HL-60/S4 treated with retinoic acid at 250 ng/mL for 4 days and 3 days (cell line): ENCODE measurements around the gene HGS.
"Not testable (repeated sequence)": the region's sequence is repeated elsewhere in the genome, so short reads cannot be mapped to it uniquely, and the experiment has no call there.

Experiments
- in situ Hi-C: fragments of 300-500 bp; cut with MboI; formaldehyde crosslinking; loops from 2 replicates; pipeline ENCODE4 v1.7.0; 2022; ENCODE audit warnings: low sequenced_read_pairs

HGS gene

DNA sequence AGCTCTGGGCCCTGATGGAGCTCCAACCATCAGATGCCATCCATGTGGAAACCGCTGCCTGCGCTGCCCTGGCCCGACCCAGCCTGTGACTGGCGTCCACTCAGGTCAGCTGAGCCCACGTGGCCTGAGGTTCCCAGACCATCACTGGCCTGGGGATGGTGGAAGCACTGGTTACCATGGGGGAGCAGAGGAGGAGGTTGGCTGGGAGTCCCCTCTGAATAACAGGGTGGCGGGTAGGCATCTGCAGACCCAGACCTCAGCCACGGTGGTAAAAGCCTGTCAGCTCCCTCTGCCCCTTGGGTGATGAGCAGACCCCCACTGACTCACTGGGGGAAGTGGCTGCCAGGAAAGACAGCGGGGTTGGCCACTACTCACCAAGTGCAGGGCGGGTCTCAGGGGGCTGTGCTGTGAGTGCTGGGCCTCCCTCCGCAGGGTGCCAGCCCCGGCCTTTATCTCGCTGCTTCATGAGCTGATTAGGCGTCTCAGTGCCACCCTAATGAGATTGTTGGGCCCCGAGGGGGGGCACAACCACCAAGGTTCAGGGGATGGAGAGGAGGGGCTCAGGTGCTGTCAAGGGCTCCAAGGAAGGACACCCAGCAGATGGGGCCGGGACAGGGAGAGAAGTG lies 27.6 kb upstream of the HGS start, which contains the start of gene PDE6G:
Gene PDE6G, minus strand, starts transcription at position 425 of the 626 bp plus-strand sequence. CDS start 3,237 bp downstream, outside the sequence.
- in situ Hi-C loops: no loop called here

DNA sequence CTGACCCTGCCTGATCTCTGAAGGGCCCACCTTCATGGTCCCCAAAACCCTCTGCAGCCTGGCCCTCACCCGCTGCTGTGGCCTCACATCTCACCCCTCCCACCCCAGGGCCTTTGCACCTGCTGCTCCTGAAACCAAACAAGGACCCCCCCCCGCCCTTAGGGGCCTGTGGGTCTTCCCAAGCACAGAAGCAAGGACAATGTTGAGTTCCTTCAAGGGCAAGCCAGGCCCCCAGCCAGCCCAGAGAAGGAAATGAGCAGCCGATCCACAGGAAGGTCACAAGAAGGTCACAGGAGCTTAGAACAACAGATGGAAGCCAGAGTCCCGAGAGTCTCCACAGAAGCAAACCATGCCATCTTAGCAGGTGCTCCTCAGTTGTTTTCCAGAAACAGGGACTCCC lies 27.0 kb upstream of the HGS start:
- in situ Hi-C loops: no loop called here

DNA sequence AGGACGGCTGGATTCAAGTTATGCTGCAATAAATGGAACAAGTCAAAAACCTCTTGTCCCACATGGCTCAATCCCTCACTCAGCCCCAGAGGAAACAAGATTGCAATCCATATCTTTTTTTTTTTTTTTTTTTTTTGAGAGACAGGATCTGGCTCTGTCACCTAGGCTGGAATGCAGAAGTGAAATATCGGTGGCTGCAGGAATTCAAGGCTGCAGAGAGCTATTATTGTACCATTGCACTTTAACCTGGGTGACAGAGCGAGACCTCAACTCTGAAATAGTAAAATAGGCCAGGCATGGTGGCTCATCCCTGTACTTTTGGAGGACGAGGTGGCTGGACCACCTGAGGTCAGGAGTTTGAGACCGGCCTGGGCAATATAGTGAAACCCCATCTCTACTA lies 24.8 kb upstream of the HGS start:
- in situ Hi-C loops: no loop called here

DNA sequence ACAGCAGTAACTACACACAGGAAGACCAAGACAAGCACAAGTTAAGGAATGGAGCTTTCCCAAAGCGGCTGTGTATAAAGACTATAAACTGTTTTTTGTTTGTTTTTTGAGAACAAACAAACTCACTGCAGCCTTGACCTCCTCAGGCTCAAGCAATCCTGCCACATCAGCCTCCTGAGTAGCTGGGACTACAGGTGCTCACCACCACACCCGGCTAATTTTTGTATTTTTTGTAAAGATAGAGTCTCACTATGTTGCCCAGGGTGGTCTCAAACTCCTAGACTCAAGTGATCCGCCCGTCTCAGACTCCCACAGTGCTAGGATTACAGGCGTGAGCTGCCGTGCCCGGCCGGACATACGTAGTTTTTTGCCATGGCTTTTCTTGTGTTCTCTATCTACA lies 23.4 kb upstream of the HGS start:
- in situ Hi-C loops: no loop called here

DNA sequence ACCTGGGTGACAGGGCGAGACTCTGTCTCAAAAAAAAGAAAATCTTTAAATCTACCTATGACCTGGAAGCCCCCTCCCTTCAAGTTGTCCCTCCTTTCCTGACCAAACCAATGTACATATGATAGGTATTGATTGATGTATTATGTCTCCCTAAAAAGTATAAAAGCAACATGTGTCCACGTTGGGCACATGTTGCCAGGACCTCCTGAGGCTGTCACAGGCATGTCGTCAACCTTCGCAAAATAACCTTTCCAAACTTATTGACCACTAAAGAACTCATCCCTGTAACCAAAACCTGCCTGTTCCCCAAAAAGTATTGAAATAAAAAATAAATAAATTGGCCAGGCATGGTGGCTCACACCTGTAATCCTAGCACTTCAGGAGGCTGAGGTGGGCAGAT lies 21.8 kb upstream of the HGS start:
- in situ Hi-C loops: no loop called here

DNA sequence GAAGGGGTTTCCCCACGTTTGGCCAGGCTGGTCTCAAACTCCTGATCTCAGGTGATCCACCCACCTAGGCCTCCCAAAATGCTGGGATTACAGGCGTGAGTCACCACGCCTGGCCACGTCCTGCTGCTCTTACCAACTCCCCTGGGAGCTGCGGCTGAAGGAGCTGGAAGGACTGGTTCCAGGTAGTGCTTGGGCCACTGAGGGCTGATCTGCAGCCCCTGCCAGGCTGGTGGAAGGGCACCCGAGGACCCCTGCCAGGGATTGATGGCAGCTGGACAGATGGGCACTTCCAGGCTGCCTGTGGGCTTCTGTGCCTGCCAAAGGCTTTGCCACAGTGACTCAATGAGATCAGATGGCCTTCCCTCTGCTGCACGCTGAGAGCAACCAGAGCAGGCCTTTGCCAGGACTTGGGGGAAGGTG lies 19.8 kb upstream of the HGS start:
- in situ Hi-C loops: no loop called here

DNA sequence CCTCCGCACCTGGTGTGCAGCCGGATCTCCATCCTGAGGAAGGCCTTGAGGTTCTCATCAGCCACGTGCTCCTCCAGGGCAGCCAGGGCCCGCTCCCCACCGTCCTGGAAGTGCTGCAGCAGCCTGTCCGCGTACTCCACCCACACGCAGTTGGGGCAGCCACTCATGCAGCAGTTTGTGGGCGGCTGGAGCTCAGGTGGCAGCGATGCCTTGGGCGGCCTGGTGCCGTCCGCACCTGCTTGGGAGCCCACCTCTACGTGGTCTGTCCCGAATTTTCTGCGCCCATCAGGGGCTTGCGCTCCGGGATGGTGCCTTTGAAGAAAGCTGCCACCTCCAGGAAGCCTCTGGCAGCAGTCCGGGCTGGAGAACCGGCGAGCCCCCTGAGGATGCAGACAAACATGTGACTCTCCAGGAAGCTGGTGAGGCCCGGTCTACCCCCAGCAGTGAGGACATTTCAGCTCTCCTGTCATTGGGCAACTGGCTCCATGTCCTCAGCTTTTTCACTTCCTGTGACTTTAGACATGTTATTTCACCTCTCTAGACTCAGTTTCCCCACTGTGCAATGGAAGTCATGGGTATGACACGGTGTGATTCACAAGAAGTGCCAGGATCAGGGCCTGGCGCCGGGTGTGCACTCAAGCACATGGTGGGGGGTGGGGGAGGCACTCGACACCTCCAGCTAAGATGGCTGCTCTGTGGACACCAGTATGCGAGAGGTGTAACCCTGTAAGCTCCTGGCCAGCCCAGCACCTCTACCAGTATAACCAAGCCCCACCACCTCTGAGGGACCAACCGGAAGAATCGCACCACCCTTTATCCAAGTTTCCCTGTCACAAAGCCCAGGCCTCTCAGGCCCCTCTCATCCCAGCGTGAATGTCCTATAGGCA lies 18.4 kb upstream of the HGS start:
- in situ Hi-C loops: no loop called here

DNA sequence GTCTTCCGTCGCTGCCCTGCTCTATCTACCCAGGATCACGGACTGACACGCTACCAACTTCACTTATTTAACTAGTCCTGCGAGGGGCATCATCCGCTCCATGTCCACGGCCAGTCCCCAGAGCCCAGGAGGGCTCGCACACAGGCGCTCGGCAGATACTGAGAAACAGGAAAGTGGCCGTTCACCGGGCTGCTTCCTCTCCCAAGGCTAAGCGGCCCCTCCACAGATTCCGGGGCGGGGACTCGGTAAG lies 17.8 kb upstream of the HGS start:
- in situ Hi-C loops: no loop called here

DNA sequence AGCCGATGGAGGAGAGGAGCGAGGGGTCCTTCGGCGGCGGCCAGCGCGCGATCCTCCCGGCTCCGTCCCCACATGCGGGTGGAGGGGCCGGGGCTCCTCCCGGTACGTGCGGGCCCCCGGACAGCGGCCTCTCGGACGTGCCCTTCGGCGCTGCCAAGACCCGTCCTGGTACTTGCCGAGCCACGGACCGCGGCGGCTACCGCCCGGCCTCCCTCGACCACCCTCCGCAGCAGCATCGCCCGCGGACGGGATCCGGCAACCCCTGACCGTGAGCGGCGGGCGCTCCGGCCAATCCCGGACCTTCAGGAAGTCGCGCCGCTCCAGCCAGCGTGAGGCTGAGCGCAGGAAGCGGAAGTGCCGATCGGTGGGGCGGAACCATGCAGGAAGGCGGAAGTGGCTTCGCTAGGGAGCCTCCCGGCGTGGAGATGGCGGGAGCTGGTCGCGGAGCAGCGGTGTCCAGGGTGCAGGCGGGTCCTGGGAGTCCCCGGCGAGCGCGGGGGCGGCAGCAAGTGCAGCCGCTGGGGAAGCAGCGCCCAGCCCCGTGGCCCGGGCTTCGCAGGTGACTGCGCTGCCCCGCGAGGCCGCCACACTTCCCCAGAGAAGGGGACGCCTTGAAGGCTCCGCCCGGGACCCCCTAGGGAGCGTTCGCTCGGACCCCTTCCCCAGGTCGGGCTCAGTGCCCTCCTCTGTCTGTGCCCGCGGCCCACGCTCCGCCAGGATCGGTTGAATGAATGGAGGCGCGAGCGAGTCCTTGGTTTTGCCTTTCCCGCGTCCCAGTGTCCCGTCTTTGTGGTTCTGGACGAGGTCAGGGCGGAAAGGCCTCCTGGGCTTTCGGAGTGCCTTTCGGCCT lies 17.2 kb upstream of the HGS start, which contains the start of the genes CCDC137 and OXLD1:
Gene CCDC137, plus strand, starts transcription at position 396 of the 850 bp plus-strand sequence. Its CDS starts 30 bp downstream, at position 426.
Gene OXLD1, minus strand, starts transcription at position 264 of the 850 bp plus-strand sequence. Its CDS starts 28 bp downstream, at position 236.
- in situ Hi-C loops: no loop called here

DNA sequence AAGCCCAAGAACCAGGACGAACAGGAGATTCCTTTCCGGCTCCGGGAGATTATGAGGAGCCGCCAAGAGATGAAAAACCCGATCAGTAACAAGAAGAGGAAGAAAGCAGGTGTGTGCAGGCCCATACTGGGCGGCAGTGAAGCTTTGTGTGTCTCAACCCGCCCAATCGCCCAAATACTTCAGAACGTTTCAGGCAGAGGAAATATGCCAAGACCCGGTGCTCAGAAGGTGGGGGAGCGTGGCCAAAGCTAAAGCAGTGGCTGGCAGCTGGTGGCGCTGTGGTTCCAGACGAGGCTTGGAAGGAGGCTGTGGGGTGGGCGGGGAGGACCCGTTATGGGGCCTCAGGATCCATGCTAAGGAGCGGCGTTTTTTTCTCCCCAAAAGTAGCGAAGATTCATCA lies 16.1 kb upstream of the HGS start:
- in situ Hi-C loops: no loop called here

DNA sequence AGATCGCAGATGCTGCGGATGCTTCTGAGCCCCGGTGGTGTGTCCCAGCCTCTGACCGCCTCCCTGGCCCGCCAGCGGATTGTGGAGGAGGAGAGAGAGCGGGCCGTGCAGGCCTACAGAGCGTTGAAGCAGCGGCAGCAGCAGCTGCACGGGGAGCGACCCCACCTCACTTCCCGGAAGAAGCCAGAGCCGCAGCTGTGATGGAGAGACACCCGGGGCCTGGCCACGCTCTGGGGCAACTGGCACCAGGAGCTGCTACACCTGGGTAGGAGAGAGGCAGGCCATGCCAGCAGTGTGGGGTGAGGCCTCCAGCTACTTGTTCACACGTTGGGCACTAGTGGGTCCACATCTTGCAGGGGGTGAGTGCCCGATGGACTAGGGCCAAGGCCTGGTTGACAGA lies 11.3 kb upstream of the HGS start:
- in situ Hi-C loops: no loop called here

DNA sequence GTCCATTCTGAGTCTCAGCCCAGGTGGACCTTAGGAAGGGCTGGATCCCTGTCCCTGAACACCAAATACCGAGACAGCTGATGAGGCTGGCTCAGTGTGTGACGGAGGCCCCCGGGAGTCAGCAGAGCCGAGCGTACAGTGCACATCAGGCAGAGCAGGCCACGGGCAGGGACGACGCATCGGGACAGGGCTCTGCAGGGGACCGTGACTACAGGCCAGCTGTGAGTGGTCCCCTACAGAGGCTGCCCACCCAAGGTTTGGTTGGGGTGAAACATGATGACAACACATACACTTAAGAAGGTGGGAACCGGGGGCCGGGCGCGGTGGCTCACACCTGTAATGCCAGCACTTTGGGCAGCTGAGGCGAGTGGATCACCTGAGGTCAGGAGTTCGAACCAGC lies 10.9 kb upstream of the HGS start:
- in situ Hi-C loops: no loop called here

DNA sequence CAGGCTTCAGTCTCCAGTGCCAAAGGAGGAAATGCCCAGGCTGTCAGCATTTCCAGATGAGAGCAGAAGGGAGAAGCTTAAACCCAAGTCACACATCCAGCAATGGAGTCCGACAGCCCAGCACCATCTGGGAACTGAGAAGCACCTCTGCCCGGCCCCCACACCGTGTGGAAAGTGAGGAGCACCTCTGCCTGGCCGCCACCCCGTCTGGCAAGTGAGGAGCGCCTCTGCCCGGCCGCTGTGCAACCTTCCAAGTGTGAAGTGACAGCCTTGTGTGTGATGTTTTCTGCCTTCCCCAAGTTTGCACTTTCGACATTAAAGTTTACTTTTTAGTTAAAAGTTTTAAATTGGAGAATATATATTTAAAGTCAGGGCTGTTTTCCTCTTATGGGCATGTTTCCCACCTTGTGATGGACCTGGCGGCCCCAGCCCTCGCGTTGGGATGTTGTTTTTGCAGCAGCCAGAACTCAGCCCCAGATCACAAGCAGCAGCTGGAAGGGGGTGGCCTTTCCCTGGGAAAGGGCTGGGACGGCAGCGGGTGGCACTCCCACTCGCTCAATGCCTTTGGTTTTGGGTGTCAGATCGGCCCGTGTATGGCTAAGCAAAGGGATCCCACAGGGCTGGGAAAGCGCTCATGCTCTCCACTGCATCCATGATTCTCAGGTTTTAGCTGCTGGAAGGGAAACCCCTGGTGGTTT lies 10.1 kb upstream of the HGS start:
- in situ Hi-C loops: no loop called here

DNA sequence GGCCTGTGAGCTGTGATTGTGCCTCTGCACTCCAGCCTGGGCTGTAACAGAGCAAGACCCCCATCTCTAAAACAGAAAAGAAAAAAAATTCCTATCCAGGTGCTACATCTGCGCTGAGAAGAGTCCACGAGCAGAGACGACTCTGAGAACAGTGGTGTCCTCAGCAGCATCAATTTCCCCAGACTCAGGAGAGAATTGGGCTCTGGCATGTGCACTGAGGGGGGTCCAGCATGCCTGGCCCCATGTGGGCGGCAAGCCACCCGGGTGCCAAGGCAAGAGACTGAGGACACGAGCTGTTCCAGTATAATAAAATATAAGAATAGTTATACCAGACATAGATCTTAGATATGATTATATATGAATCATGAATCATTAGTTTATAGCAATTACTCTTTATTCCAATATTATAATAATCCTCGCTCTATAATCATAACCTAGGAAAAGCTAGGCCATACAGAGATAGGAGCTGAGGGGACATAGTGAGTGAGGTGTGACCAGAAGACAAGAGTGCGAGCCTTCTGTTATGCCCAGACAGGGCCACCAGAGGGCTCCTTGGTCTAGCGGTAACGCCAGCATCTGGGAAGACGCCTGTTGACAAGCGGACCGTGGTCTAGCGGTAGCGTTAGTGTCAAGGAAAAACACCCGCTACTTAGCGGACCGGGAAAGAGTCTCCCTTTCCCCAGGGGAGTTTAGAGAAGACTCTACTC lies 8.1 kb upstream of the HGS start:
- in situ Hi-C loops: not testable (repeated sequence)

DNA sequence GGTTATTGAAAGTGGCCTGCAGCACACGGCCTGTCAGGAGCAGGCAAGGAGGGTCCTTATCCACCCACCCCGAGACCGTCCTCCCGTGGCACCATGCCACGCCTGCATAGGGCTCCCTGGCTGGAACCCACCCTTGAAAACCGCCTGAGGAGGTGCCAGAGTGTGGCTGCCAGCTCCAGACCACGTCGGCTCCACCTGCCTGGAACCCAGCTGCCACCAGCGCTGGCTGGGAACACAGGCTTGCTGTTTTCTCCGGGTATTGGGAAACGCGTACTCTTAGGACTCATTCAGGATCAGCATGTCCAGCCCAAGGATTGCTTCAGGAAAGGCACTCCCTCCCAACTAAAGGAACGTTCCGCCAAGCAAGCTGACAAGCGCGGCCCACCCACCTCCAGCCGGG lies 6.9 kb upstream of the HGS start:
- in situ Hi-C loops: no loop called here

DNA sequence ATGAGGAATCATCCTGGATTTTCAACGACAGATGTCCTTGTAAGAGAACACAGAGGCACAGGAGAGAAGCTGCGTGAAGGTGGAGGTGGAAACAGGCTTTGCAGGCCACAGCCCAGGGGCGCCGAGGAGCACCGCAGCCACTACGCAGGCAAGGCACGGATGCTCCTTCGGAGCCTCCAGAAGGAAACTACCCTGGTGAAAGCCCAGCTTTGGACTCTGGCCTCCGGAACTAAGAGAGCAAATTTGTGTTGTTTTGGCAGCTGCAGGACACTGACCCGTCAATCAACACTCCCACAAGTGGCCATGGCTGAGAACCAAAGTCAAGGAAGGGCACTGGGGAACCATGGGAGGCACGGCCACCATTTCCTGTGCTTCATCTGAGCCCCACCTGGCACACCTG lies 3.7 kb upstream of the HGS start:
- in situ Hi-C loops: no loop called here

DNA sequence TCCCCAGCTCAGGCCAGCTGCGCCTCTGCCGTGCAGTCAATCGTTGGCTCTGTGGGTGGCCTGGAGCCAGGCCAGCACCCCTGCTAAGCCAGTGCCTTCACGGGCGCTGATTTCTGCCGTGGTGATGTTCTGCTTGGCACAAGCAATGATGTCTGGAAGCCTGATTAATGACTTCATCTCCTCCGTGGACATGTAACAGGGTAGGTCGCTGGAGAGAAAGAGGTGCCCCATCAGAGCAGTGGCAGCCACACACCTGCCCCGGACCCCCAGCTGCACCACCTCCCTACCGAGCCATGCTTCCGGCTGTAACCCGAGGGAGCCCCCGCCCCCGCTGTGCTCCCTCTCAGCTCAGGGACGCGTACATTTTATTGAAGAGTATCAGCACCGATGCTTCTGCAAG lies 2.1 kb upstream of the HGS start:
- in situ Hi-C loops: no loop called here

DNA sequence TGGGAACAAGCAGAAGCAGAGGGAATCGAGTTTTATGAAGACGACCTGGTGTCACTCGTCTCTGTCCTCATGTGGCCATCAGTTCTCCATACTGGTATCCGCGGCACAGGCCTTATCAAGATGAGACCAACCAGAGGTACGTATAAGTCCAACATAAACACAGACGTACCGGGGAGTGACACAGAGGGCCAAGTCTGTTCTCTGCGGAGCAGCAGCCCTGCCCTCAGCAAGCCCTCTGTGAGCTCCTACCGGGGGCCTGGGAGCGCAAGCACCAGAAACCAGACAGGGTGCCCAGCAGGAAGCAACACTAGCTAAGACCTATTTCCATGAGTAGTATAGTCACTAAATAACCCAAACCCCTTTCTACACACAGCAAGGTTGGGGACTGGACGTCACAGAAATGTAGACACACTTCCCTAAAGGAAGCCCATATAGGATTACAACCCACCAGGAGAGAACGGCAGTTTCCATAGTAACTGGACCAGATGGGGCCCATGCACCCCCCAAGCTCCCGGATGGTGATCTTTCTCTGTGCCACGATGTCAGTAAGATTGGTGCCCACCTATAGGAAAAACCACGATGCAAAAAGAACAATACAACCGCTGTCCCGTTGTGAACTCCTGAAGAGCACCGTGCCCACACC lies 1.1 kb upstream of the HGS start:
- in situ Hi-C loops: no loop called here

DNA sequence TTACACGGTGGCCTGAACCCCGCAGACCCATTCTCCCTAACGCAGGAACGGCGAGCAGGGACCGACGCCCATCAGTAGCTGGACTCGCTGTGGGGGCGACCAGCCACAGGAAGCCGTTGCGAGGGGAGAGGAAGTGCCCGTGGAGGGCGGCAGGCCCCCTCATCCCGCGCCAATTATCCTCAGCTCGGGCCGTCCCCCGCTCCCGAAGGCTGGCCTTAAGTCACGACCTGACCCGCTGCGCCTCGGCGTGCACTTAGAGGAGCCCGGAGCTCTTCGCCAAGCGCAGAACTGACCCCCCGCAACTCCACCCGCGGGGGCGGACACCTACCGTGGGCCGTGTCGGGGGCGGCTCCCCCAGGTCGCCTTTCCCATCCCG lies 615 bp upstream of the HGS start:
- in situ Hi-C loops: no loop called here

DNA sequence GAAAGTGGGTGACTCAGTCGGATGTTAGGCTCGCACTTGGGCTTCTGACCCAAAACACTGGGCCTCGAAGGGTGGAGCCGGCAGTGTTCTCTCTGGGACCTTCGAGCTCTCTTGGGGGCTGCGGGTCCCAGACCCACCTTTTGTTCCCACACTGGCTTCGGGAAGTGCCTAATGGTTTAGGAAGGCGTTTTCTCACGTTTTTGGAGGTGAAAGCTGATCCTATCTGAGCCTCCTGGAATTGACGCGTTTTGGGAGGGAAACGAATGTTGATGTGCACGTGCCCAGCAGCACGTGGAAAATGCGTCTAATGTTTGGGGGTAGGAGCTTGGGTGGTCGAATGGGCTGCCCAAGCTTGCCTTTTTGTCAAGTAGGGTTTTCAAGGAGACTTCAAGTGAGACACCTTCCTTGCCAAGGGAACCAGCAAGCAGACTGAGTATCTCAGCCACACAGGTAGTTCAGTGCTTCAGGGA lies 666 bp downstream of the HGS start:
- in situ Hi-C loops: no loop called here
